H9 (cell line): Measurements from ENCODE around the gene TMEM134. TPM values are rescaled to one million over a fixed set of nuclear protein-coding genes. Genes with fewer than 3 reads are reported as not detected.
"Not testable (repeated sequence)": the region's sequence is repeated elsewhere in the genome, so short reads cannot be mapped to it uniquely, and the experiment has no call there.

Source experiments
- DNase-seq: peaks from one replicate; pipeline ENCODE4 v3.0.0-alpha.2; 2017
- H2AFZ ChIP-seq: one replicate; pipeline ENCODE4 v1.6.1; 2013; ENCODE audit warnings: mild to moderate bottlenecking, low read length, control low read depth, moderate library complexity
- H2AK5ac ChIP-seq: 2 replicates; pipeline ENCODE4 v1.6.1; 2013; ENCODE audit warnings: low read length, control low read depth, mixed read lengths; ENCODE audit not compliant: insufficient read length
- H2BK120ac ChIP-seq: one replicate; pipeline ENCODE4 v1.6.1; 2013; ENCODE audit warnings: low read depth, mild to moderate bottlenecking, low read length, control low read depth, inconsistent platforms; ENCODE audit not compliant: poor library complexity, severe bottlenecking
- H2BK12ac ChIP-seq: 2 replicates; pipeline ENCODE4 v1.6.1; 2013; ENCODE audit warnings: low read length, control low read depth, mixed read lengths, low read depth; ENCODE audit not compliant: insufficient read length
- H2BK15ac ChIP-seq: 2 replicates; pipeline ENCODE4 v1.6.1; 2013; ENCODE audit warnings: low read depth, low read length, control low read depth
- H2BK20ac ChIP-seq: one replicate; pipeline ENCODE4 v1.6.1; 2013; ENCODE audit warnings: low read depth, mild to moderate bottlenecking, low read length, control low read depth, inconsistent platforms; ENCODE audit not compliant: poor library complexity, severe bottlenecking
- H2BK5ac ChIP-seq: 2 replicates; pipeline ENCODE4 v1.6.1; 2013; ENCODE audit warnings: low read length, control low read depth, mixed read lengths; ENCODE audit not compliant: insufficient read length
- H3K14ac ChIP-seq: 2 replicates; pipeline ENCODE4 v1.6.1; 2013; ENCODE audit warnings: low read length, control low read depth; ENCODE audit not compliant: insufficient read depth
- H3K18ac ChIP-seq: 2 replicates; pipeline ENCODE4 v1.6.1; 2013; ENCODE audit warnings: low read depth, mild to moderate bottlenecking, mixed read lengths, low read length, control low read depth; ENCODE audit not compliant: insufficient read length
- H3K23ac ChIP-seq: 2 replicates; pipeline ENCODE4 v1.6.1; 2013; ENCODE audit warnings: low read length, control low read depth, mixed read lengths, low read depth; ENCODE audit not compliant: insufficient read length
- H3K23me2 ChIP-seq: 2 replicates; pipeline ENCODE4 v1.6.1; 2013; ENCODE audit warnings: low read depth, mild to moderate bottlenecking, mixed read lengths, low read length, control low read depth; ENCODE audit not compliant: insufficient read length, poor library complexity, severe bottlenecking
- H3K27ac ChIP-seq: 2 replicates; pipeline ENCODE4 v1.5.1; 2013; ENCODE audit warnings: low read length, control low read depth, mixed read lengths, low read depth; ENCODE audit not compliant: insufficient read length
- H3K27me3 ChIP-seq: 2 replicates; pipeline ENCODE4 v1.6.1; 2013; ENCODE audit warnings: low read length, control low read depth, inconsistent platforms; ENCODE audit not compliant: insufficient read depth
- H3K4ac ChIP-seq: 2 replicates; pipeline ENCODE4 v1.6.1; 2013; ENCODE audit warnings: low read depth, mild to moderate bottlenecking, control low read depth, inconsistent platforms, low read length, moderate library complexity
- H3K4me1 ChIP-seq: 2 replicates; pipeline ENCODE4 v1.6.1; 2013; ENCODE audit warnings: low read length, control low read depth, inconsistent platforms; ENCODE audit not compliant: insufficient read depth
- H3K4me2 ChIP-seq: 2 replicates; pipeline ENCODE4 v1.6.1; 2013; ENCODE audit warnings: low read length, control low read depth, mixed read lengths; ENCODE audit not compliant: insufficient read length, insufficient read depth
- H3K56ac ChIP-seq: 2 replicates; pipeline ENCODE4 v1.6.1; 2013; ENCODE audit warnings: low read depth, mild to moderate bottlenecking, mixed read lengths, low read length, control low read depth; ENCODE audit not compliant: insufficient read length
- H3K79me1 ChIP-seq: 2 replicates; pipeline ENCODE4 v1.6.1; 2013; ENCODE audit warnings: low read depth, mild to moderate bottlenecking, moderate library complexity, low read length, control low read depth, inconsistent platforms; ENCODE audit not compliant: insufficient read depth, poor library complexity, severe bottlenecking
- H3K79me2 ChIP-seq: 2 replicates; pipeline ENCODE4 v1.6.1; 2013; ENCODE audit warnings: low read length, control low read depth, inconsistent platforms; ENCODE audit not compliant: insufficient read depth
- H3K9ac ChIP-seq: 2 replicates; pipeline ENCODE4 v1.6.1; 2013; ENCODE audit warnings: low read length, control low read depth, mixed read lengths; ENCODE audit not compliant: insufficient read length; ENCODE audit errors: extremely low read depth
- H3K9me3 ChIP-seq: one replicate; pipeline ENCODE4 v1.6.1; 2013; ENCODE audit warnings: low read depth, low read length, inconsistent platforms; ENCODE audit not compliant: control insufficient read depth
- H3T11ph ChIP-seq: one replicate; pipeline ENCODE4 v1.6.1; 2013; ENCODE audit warnings: mild to moderate bottlenecking, low read length, control low read depth, inconsistent platforms
- H4K20me1 ChIP-seq: one replicate; pipeline ENCODE4 v1.6.1; 2013; ENCODE audit not compliant: control insufficient read depth, insufficient read length, insufficient read depth
- H4K5ac ChIP-seq: 2 replicates; pipeline ENCODE4 v1.6.1; 2013; ENCODE audit warnings: low read depth, mild to moderate bottlenecking, mixed read lengths, low read length, control low read depth; ENCODE audit not compliant: insufficient read length
- H4K8ac ChIP-seq: replicated peaks from 2 replicates; pipeline ENCODE4 v1.6.1; 2013; ENCODE audit warnings: low read length, control low read depth, mixed read lengths, low read depth; ENCODE audit not compliant: insufficient read length
- H4K91ac ChIP-seq: 2 replicates; pipeline ENCODE4 v1.6.1; 2013; ENCODE audit warnings: low read depth, mild to moderate bottlenecking, moderate library complexity, mixed read lengths, low read length, control low read depth; ENCODE audit not compliant: insufficient read length
- H3K27ac Mint-ChIP-seq, 3 experiments: 2 replicates in 2 of 3; 3 replicates in 1 of 3; pipeline ENCODE4 v1.8.0; 2020 to 2021; ENCODE audit warnings: mixed read lengths in 3 of 3, mild to moderate bottlenecking in 1 of 3, moderate library complexity in 1 of 3
- H3K27me3 Mint-ChIP-seq: 2 replicates; pipeline ENCODE4 v1.8.0; 2021; ENCODE audit warnings: low read depth, mild to moderate bottlenecking, moderate library complexity, mixed read lengths
- H3K36me3 Mint-ChIP-seq, 3 experiments: 2 replicates in 2 of 3; 3 replicates in 1 of 3; pipeline ENCODE4 v1.8.0; 2020 to 2021; ENCODE audit warnings: low read depth in 3 of 3, mixed read lengths in 3 of 3; ENCODE audit not compliant: insufficient read depth in 1 of 3
- H3K4me1 Mint-ChIP-seq, 2 experiments: 2 replicates each; pipeline ENCODE4 v1.8.0; 2020; ENCODE audit warnings: mixed read lengths in 2 of 2
- H3K4me3 Mint-ChIP-seq, 2 experiments: 2 replicates in 1 of 2; 3 replicates in 1 of 2; pipeline ENCODE4 v1.8.0; 2020 to 2021; ENCODE audit warnings: mild to moderate bottlenecking in 2 of 2, mixed read lengths in 2 of 2, moderate library complexity in 1 of 2
- H3K9me3 Mint-ChIP-seq, 2 experiments: 2 replicates in 1 of 2; 3 replicates in 1 of 2; pipeline ENCODE4 v1.8.0; 2020; ENCODE audit warnings: mild to moderate bottlenecking in 2 of 2, mixed read lengths in 2 of 2, moderate library complexity in 1 of 2
- WGBS: extraction: QIAGEN DNeasy Blood & Tissue Kit; methylation state at CpG from one replicate; pipeline ENCODE4 v1.1.7; 2013; ENCODE audit warnings: missing lambda C conversion rate, low lambda C conversion rate, mixed read lengths; ENCODE audit not compliant: insufficient read length; ENCODE audit errors: extremely low coverage; 5-methylcytosine and 5-hydroxymethylcytosine counted together
- total RNA-seq: library from RNA; stranded (reverse); gene quantifications from 2 replicates; pipeline ENCODE4 v1.2.1, GENCODE V29; 2021

The TMEM134 gene
- total RNA-seq, 1 experiment from 2014 or later, result 53.6 TPM

DNA sequence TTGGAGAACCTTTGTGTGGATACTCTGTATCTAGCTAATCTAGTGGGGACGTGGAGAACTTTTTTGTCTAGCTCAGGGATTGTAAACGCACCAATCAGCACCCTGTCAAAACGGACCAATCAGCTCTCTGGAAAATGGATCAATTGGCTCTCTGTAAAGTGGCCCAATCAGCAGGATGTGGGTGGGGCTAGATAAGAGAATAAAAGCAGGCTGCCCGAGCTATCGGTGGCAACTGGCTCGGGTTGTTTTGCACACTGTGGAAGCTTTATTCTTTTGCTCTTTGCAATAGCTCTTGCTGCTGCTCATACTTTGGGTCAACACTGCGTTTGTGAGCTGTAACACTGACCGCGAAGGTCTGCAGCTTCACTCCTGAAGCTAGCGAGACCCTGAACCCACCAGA is 7.6 kb upstream of the TMEM134 start:
- not testable (repeated sequence) for H2BK12ac ChIP-seq, H3K4me1 ChIP-seq, H3K79me2 ChIP-seq, H3K4me1 Mint-ChIP-seq, H3K14ac ChIP-seq, H3K4ac ChIP-seq, H3K79me1 ChIP-seq, H3K4me2 ChIP-seq, H3K18ac ChIP-seq, H3K27ac Mint-ChIP-seq, H3K4me3 Mint-ChIP-seq, H3K56ac ChIP-seq, DNase-seq, H2AFZ ChIP-seq, H4K8ac ChIP-seq, H3K9ac ChIP-seq, H3K9me3 ChIP-seq, H2BK20ac ChIP-seq, H2BK120ac ChIP-seq, H3K9me3 Mint-ChIP-seq, H2AK5ac ChIP-seq, H3K23ac ChIP-seq, H4K20me1 ChIP-seq, H3K27ac ChIP-seq, H2BK15ac ChIP-seq, H4K91ac ChIP-seq, H3K23me2 ChIP-seq, H3K36me3 Mint-ChIP-seq, H4K5ac ChIP-seq, H3K27me3 ChIP-seq, H2BK5ac ChIP-seq, H3T11ph ChIP-seq
- H3K27me3 Mint-ChIP-seq, result peaks cover 20% of the 10 kb centered on the region
- no CpG with 5 or more reads among the region's 10 CpGs for WGBS
